Suppressor macrophage (primary cell): ENCODE data around the gene SUN5.
A peak's percentile ranks its signal among the peaks of the same experiment; 100 is the strongest.

ENCODE experiments used
- DNase-seq, 4 experiments: peaks; one replicate each; pipeline ENCODE4 v3.0.0-alpha.2; 2020 to 2022

The SUN5 gene

DNA sequence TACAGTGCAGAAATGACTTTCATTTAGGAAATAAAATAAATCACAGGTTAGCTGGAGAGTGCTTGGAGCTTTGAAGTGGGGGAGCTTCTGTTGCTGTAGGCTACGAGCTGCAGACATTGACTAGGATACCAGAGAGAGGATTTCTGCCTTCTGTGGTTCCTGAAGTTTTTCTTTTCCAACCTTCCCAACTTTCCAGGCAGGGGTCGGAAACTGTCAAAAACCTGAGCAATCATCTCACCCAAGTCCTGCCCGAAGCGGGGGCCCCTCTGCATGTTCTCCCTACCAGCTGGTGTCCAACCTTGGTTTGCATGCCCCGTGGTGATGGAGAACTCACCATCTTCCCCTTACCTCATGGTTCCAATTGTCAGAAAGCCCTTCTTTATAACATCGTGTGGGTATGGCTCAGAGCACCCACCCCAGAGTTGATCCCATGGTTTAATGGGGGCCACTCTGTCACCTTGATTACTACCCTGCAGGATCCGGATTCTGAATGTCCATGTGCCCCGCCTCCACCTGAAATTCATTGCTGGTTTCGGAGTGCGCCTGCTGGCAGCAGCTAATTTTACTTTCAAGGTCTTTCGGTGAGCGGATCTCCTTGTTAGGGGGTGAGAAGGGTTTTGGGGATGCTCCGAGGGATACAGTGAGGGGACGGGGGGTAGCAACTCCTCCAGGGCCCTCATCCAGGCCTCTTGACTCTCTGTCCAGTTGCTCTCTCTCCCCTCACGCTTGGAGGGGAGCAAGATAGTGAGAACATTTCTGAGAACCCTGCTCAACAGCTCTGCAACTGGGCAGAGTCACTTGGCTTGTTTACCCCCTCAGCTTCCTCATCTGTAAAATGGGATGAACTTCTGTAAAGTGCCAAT lies 8.3 kb upstream of the SUN5 start:
- no peak for DNase-seq

DNA sequence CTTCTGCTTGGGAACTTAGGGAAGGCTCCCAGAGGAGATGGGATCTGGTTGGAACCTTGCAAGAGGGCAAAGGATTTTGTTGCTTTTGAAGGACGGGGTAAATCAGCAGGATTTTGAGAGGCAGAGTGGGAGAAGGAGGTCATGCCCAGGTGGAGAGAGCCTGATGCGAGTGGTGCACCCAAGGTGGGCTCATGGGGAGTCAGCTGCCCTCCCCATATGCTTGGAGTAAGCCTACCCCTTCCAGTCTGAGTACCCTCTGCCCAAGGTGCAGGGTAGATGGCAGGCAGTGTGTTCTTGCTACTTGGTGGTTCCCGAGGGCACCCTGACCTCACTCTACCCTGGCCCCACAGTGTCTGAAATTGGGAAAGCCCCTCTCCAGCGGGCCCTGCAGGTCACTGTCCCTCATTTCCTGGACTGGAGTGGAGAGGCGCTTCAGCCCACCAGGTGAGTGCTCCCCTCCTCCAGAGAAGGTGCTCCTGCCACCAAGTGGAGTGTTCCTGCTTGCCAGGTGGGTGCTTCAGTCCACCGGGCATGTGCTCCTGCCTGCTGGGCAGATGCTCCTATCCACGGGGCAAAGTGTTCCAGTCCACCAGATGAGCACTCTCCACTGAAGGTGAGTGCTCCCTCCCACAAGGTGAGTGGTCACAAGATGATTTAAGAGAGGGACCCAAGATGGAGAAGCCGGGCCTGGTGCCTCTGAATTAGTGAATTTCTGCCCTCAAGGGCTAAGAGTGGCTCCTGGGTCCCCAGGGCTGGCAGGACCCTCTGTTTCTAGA lies 6.6 kb upstream of the SUN5 start:
- no peak for DNase-seq

DNA sequence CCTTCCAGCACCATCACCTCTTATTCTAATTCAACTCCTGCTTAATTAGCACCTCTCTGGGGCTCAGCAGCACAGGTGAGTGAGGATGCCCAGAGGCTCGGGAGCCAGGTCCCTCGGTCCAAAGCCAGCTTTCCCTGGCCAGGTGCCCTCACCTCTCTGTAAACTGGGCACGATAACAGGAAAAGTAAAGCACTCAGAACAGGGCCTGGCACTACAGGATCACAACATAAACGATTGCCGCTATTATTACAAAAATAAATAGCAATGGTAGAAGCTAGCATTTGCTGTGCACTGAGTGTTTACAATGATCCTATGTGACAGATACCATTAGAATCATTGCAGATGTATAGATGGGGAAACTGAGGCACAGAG lies 5.9 kb upstream of the SUN5 start:
- DNase-seq, result no peak

DNA sequence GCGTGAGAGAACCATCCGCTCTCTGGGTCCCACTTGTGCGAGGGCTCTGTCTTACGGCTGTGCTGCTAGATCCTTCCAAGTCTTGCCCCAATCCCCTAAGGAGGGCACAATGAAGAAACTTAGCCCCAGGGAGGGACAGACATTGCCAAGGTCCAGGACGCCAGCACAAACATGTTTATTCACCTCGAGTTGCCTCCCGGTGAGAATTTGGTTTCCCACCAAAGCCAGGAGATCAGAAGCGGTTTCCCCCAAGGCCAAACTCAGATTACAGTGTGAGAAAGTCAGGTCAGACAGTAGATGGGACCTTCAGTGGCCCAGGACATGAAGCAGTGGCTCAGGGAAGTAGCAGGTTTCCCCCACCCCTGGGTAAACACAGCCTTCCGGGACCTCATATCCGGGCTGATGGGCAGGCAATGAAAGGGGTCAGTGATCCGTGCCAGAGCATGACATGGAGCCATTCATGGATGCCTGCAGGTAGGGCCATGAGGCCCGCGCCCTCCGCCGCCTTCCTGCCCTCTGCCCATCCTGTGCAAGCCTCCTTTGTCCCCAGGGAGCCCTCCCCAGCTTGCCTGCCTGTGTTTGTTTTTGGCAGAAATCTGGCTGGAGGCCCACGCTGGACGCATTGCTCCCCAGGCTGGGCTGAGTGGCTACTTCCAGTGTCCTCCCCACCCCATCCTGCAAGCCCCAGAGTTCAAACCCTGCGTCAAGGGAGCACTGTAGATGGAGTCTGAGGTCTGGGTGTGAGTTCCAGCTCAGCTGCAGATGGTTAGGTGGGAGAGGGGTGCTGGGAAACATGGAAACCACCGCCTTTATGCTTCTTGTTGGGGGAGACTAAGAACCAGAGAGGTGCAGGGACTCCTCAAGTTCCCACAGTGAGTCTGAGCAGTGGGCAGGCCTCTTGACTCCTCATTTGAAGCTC lies 5.2 kb upstream of the SUN5 start:
- no peak for DNase-seq

DNA sequence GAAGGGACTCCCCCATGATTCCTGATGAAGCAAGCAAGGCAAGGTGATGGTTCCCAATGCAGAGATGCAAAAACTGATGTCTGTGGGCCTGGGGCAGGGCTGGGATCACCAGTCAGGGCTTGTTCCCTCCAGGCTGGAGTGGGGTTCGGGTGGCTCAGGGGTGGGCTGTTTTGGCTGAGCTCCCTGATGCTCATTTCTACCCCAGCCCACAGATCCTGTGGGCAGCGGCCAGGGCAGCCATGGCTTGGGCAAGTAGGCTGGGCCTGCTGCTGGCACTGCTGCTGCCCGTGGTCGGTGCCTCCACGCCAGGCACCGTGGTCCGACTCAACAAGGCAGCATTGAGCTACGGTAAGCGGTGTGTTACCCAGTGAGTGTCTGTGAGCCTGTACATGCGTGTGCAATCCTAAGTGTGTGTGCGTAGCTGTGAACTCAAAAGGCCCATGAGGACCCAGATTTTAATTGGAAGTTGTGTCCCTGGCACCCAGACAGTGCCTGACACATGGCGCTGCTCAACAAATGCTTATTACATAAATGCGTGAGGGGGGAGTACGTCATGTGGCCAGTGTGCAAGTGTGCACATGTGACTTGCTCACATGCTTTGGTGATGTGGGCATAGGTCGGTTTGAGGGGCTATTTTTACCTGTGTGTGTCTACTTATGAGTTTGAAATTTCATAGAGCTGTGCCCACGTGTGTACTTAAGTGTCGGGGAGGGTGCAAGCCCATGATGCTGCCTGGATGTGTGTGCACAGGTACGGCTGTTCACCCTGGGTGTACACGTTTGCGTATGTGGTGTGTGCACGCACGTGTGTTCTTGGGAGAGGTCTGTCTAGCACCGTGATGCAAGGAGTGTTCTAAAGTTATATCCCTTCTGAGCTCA lies 4.3 kb upstream of the SUN5 start:
- DNase-seq, result no peak

DNA sequence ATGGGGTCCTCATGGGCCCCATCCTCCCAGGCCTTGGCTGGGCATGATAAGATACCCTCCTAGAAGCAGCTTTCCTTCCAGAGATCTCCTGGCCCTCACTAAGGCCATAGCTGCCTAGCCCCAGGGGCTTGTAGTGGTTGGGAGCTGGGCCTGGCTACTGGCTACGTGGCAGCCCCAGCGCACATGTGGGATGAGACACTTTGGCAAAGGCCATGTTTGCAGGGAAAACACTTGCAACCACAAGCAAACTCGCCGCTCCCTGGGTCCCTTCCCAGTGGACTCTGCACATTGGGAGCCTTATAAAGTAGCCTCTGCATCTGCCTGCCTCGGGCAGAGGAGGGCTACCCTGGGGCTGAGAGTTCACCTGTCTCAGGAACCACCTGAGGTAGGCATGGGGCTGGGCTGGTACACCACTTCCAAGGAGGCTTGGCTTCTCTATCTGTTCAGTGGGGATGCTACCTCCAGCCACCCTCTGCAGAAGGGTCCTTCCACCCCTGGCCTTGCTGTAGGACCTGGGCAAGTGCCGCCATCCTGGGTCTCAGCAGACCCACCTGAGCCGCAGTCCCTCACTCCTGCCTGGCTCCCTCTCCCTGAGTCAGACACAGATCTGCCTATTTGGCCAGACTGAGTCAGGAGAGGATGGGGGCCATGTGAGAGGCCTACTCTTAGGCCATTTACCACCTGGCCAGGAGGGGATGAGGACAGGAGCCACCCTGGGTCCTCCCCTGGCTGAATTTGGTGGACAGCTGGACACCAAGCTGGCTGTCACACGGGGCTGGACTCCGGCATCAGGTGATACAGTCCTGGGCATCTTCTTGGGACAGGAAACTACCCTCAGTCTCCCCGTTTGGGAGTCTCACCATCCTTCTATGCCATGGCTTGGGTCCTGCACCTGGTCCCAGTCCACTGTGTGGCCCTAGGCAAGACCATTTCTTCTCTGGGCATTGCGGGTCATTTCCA lies 3.4 kb upstream of the SUN5 start, which contains the start of gene BPIFB2:
BPIFB2 (plus strand) TSS at position 329 of the 960 bp plus-strand sequence. CDS start 871 bp downstream, outside the sequence.
- DNase-seq, result no peak

DNA sequence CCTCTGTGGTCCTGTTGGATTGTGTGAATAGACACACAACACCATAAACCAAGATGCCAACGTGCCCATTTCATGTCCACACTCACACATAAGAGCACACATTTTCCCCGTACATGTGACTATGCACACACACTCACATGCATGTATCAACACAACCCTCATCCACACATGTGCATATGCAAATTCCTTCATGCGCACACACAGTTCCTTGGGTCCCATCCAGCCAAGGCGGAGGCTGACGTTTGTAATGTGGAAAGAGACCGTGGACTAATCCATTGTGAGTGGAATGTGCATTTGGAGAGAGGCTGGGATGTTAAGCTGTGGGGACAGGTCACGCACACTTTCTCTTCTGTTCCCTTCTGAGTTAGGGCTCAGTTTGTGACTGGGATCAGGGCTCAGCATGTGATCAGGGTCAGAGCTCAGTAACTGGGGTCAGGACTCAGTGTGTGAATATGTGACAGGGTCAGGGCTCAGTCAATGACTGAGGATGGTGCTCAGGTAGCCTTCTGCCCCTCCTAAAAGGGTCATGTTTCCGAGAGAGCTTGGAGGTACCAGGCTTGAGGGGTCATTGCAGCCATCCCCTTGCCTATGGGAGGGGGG lies 2.6 kb upstream of the SUN5 start:
- DNase-seq, result no peak

DNA sequence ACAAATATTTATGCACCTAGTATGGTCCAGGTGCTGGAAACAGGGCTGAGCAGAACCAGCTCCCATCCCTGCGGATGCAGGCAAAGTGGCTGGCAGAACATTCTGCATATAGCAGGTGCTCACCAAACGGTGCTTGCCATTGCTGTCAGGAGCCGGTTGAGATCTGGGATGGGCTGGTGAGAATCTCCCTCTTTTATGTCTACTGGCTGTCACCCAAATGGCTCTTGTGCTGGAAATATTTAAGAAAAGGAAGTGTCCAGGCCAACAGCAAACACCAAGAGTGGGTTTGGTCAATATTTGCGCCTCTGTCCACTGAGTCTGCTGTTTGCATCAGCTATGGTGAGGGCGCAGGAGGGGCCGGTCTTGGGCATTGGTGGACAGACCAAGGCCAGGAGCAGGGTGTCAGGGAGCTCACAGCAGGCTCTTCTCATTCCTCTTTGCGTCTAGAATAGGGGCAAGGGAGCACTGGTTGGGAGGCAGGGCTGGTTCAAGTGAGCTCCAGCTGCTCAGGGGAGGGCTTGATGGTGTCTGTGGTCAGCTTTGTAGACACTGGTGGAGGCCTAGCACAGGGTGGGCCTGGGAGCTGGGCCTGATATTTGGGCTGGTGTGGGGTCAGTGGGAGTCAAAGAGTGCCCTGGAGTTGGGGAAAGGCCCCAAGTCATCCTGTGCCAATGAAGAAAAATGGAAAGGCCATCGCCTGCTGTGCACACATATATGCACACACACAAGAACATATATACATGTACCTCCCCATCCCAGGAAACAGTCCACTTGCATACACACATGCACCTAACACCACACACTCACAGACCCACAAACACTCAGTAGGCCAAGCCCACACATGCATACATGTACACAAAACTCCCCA lies 1.9 kb upstream of the SUN5 start:
- no peak for DNase-seq

DNA sequence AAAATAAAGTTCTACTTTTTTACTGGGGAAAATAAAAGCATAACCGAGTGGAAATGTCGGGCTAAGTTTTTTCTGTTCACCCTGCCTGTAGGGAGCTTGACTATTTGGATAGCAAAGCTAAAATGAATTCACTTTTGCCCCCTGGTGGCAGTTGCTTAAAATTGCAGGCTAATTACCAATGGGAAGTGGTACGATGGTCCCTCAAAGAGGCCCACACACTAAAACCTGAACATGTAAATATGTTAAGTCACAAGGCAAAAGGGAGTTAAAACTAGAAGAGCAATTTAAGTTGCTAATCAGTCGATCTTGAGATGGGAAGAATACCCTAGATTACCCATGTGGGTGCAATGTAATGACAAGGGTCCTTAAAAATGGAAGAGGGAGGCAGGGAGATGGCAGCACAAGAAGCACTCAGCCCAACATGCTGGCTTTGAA lies 916 bp upstream of the SUN5 start:
- peak; percentile 44 to 80 (median 64) for DNase-seq

DNA sequence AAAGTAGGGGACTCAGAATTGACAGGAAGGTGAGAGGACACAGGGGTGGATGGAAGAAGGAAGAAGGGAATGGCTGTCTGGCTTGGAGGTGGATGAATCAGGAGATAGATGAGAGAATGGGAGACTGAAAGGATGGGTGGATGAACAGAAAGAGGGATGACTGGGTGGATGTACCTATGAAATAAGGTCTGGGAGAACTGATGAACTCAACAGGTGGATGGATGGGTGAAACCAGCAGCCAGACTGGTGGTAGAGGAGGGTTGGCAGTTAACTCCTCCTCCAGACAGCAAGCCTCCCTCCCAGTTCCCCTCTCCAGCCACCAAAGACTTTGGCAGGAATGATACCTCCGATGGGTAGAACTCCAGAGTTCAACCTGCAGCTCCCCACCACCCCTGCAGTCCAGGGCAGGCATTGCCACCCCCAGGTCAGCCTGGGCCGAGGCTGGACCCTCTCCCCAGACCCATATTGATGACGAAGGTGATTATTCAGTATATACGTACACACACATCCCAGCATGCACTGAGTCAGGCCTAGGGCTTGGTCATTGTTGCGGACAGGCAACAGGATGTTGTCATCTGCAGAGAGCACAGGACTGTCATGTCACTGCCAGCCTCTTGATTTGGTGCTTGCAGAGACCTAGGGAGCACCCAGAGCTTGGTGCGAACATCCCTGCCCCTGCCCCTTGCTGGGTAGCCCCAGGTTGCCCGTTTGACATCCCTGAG lies 2.0 kb downstream of the SUN5 start:
- DNase-seq, result no peak

DNA sequence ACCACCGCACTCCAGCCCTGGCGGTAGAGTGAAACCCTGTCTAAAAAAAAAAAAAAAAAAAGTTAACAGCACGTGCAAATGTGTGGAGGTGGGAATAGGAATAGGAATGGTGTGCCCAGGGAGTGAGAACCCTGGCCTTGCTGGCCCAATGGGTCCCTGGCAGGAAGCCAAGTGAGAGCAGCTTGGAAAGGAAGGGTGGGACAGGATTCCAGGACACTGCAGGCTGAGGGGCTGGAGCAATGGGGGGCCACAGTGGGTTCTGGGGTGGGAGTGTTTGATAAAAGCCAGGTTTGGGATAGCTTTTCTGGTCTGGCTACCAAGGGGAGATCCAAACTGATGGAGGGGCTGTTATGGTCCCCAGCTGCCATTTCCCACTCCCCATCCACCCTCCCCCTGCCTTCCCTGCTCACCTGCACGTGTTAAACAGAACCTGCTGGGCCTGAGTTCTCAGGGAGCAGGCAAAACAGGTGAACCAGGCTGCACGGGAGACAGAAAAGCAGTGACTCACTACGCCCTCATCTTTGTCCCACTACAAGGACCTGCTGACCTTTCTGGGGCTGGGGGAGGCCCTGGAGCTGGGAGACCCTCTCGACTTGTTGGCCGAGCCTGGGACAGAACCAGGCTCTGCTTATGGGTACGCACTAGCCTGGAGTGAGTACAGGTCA lies 3.3 kb downstream of the SUN5 start:
- no peak for DNase-seq

DNA sequence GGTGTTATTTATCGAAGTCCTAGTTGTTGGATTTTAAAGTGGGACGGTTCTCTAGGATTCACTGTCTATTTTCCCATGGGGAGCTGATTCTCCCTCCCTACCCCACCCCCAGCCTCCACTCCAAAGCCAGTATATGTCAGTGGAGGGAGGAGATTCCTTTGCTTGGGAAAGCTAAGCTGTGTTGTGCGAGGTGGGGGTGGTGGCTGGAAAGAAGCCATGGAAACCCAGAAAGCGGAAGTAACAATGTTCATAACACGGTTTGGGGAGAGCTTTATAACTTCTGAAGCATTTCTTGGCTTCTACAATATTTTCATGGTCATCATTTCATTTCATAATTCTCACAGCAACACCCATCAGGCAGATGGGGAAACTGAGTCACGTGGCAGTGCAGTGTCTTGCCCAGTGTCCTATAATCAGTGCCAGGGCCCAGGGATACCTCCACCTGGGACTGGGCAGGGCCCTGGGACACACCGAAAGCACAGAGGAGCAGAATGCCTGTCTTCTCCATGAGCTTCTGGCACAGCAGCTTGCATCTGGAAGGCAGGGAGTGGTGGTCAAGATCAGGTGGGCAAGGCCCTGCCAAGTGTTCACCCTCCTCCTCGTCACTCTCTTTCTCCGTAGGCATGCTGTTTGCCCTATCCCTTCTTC lies 4.5 kb downstream of the SUN5 start:
- DNase-seq, result peak; percentile 56 to 82 (median 70)

DNA sequence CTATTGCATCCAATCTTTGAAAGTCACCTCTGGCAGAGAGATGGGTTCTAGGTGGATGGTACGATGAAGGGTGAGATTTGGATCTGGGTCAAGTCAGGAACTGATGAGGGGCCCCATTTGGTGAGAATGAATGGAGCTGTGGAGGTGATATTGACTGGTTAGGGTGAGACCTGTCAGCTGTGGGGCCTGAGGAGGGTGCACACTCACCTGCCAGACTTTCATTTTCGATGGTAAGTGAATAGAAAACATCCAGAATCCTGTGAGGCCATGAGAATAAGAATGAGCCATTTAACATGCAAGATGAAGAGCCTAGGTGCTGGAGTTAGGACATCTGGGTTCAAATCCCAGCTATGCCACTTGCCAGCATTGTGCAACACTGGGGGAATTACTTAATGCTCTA lies 6.8 kb downstream of the SUN5 start:
- DNase-seq, result no peak

DNA sequence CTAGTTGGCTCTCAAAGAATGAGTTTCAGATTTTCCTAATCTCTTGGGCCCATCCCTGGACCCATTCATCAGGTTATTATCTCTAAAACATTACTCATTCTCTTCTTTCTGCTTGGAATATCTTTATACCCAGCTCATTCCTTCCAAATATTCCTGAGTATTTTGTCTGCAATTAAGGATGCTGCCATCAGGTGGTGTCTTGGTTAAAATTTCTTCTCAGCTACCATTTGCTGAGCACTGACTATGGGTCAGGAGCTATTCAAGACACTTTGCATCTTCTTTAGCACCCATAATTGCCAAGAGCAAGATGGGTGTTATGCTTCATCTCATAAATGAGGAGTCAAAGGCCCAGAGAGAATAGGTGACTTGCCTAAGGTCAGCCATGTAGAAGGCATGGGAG lies 8.4 kb downstream of the SUN5 start:
- DNase-seq, result peak in 1 of 4 experiments; percentile 13

DNA sequence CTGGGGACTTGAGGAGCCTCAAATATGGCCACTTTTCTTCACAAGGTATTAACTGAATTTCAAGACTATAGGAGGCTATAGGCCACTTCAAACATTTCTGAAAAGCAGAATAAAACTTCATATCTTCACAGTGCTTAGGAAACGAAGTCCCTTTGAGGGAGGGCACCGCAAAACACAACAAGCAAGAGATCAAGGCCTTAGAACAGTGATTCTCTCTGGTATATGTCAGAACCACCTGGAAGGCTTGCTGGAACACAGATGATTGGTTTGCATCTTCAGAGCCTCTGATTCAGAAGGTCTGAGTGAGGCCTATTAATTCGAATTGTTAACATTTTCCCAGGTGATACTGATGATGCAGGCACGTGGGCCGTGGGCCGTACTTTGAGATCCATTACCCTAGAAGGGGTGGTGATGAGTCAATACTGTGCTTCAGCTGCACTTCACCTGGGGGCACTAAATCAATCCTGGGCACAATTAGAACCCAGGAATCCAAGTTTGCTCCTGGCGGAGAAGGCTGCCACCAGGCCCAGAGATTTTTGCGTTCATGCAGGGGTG lies 10.7 kb downstream of the SUN5 start:
- DNase-seq, result no peak

DNA sequence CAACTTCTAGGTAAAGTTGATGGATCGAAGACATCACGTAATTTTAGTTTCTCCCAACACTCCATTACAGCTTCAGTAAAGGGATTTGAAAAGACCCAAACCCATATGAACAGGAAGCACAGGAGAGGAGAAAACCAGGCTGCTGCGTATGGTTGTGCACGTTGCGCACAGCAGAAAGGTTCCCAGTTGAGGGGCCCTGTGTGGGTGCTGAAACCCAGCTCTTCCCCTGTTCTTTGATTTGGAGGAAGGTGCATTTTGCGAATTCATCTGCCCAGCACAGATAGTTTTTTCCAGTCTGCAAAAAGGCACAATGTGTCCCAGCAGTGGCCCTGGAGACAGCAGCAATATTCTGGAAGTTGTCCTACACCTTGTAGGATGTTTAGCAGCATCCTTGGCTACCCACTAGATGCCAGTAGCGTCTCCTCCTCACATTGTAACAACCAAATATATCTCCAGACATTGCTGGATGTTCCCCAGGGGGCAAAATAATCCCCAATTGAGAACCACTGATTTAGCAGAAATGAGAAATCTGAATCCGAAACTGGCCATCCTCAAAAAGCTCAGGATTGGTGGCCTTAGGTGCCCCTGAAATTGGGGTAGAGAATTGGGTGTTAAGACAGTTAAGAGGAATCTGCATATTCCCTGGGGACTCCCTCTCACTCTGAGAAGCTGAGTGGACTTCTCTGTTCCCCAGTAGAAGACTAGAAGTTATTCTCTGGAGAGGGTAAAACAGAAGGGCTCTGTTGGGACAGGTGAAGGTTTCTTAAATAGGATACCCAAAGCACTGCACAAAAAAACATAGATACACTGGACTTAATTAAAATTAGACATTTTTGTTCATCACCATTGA lies 12.2 kb downstream of the SUN5 start:
- no peak for DNase-seq
